Activated CD8-positive, alpha-beta memory T cell treated with anti-CD3 and anti-CD28 coated beads, Interleukin-2, amount 50 U/mL, for 24 hours (primary cell): ENCODE results near the gene EMILIN1.

Experiments used
- DNase-seq: peaks from one replicate; pipeline ENCODE4 v3.0.0-alpha.2; 2020; ENCODE audit errors: extremely low read depth

EMILIN1 gene

DNA sequence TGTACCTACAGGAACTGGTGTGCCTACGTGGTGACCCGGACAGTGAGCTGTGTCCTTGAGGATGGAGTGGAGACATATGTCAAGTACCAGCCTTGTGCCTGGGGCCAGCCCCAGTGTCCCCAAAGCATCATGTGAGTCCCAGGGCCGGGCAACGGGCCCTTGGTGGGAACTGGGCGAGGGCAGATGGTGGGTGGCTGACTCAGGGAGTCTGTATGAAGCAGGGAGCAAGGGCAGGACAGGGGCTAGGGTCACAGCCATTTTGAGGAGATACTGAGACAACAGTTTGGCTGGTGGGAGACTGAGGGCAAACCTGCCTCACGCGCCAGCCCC lies 1.7 kb downstream of the EMILIN1 start:
- no peak for DNase-seq

DNA sequence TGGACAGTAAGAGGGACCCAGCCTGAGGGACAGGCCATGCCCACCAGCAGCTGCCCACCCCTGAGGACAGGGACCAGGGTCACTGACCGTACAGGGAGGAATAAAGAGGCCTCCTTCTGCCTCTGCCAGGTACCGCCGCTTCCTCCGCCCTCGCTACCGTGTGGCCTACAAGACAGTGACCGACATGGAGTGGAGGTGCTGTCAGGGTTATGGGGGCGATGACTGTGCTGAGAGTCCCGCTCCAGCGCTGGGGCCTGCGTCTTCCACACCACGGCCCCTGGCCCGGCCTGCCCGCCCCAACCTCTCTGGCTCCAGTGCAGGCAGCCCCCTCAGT lies 2.2 kb downstream of the EMILIN1 start:
- DNase-seq: no peak

DNA sequence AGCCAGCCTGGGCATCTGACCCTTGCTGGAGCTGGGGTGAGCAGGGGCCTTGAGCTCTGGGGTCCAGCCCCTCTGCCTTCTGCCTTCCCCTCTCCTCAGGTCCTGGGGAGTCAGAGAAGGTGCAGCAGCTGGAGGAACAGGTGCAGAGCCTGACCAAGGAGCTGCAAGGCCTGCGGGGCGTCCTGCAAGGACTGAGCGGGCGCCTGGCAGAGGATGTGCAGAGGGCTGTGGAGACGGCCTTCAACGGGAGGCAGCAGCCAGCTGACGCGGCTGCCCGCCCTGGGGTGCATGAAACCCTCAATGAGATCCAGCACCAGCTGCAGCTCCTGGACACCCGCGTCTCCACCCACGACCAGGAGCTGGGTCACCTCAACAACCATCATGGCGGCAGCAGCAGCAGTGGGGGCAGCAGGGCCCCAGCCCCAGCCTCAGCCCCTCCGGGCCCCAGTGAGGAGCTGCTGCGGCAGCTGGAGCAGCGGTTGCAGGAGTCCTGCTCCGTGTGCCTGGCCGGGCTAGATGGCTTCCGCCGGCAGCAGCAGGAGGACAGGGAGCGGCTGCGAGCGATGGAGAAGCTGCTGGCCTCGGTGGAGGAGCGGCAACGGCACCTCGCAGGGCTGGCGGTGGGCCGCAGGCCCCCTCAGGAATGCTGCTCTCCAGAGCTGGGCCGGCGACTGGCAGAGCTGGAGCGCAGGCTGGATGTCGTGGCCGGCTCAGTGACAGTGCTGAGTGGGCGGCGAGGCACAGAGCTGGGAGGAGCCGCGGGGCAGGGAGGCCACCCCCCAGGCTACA lies 3.8 kb downstream of the EMILIN1 start:
- no peak for DNase-seq

DNA sequence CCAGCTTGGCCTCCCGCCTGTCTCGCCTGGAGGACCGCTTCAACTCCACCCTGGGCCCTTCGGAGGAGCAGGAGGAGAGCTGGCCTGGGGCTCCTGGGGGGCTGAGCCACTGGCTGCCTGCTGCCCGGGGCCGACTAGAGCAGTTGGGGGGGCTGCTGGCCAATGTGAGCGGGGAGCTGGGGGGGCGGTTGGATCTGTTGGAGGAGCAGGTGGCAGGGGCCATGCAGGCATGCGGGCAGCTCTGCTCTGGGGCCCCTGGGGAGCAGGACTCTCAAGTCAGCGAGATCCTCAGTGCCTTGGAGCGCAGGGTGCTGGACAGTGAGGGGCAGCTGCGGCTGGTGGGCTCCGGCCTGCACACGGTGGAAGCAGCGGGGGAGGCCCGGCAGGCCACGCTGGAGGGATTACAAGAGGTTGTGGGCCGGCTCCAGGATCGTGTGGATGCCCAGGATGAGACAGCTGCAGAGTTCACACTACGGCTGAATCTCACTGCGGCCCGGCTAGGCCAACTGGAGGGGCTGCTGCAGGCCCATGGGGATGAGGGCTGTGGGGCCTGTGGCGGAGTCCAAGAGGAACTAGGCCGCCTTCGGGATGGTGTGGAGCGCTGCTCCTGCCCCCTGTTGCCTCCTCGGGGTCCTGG lies 4.5 kb downstream of the EMILIN1 start:
- no peak for DNase-seq

DNA sequence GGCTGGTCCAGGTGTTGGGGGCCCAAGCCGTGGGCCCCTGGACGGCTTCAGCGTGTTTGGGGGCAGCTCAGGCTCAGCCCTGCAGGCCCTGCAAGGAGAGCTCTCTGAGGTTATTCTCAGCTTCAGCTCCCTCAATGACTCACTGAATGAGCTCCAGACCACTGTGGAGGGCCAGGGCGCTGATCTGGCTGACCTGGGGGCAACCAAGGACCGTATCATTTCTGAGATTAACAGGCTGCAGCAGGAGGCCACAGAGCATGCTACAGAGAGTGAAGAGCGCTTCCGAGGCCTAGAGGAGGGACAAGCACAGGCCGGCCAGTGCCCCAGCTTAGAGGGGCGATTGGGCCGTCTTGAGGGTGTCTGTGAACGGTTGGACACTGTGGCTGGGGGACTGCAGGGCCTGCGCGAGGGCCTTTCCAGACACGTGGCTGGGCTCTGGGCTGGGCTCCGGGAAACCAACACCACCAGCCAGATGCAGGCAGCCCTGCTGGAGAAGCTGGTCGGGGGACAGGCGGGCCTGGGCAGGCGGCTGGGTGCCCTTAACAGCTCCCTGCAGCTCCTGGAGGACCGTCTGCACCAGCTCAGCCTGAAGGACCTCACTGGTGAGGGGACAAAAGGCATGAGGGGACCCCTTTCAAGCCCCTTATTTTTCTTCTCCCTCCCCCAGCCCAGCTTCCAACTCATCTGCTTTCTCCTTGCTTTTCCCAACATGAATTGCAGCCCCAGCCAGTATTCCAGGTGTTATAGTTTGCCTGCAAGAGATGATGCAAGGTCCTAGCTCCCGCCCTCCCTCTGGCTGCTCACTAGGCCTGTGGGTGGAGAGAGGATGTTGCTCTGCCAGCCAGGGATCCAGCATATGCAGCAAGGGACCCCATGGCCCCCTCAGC lies 5.2 kb downstream of the EMILIN1 start:
- no peak for DNase-seq

DNA sequence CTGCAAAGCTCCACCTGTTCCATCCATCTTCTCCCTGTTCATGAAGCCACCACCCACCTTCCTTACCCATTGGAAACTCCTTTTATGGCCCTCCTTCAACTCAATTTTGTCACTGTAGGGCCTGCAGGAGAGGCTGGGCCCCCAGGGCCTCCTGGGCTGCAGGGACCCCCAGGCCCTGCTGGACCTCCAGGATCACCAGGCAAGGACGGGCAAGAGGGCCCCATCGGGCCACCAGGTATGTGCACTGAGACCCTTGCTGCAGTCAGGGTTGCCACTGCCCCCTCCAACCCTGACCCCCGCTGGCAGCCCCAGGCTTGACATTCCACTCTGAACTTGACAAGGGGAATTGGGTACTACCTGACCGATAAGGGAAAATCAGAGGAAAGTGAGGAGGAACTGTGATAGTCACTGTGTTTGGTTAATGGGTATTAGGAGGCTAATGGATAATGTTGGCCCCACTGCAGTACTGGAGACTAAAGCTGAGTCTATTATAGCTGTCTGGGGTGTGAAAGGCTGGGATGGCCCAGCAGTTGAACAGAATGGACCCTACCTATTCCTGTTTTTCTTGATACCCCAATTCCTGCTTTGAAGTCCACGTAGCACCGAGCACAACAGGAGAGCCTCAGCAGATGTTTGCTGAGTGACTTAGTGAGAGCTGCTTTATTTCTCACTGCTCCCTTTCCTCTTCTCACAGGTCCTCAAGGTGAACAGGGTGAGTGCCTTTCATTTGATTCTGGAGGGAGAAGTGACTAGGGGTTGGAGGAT lies 6.1 kb downstream of the EMILIN1 start:
- no peak for DNase-seq

DNA sequence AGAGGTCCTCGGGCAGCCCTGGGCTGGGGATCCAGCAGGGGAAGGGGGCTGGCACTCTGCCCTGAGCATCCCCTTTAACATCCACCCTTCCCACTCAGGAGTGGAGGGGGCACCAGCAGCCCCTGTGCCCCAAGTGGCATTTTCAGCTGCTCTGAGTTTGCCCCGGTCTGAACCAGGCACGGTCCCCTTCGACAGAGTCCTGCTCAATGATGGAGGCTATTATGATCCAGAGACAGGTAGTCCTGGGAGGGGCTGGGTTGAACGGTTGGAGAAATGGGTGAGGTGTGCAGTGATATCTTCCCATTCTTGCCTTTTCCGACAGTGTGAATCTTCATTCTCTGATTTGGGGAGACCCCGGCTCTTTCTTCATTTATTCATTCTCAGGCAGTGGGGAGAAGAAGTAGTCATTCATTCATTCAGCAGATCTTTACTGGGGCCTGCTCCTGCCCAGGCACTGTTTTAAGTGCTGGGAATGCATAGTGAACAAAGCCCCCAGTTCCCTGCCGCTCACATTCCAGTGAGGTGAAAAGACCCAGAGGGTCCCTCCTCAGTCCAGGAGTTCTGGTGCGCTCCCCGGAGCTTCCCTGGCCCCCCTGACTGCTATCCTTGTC lies 6.8 kb downstream of the EMILIN1 start:
- DNase-seq: no peak

DNA sequence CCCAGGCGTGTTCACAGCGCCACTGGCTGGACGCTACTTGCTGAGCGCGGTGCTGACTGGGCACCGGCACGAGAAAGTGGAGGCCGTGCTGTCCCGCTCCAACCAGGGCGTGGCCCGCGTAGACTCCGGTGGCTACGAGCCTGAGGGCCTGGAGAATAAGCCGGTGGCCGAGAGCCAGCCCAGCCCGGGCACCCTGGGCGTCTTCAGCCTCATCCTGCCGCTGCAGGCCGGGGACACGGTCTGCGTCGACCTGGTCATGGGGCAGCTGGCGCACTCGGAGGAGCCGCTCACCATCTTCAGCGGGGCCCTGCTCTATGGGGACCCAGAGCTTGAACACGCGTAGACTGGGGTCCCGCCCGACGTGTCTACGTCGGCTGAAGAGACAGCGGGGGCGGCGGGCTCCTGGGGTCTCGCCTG lies 7.3 kb downstream of the EMILIN1 start:
- no peak for DNase-seq

DNA sequence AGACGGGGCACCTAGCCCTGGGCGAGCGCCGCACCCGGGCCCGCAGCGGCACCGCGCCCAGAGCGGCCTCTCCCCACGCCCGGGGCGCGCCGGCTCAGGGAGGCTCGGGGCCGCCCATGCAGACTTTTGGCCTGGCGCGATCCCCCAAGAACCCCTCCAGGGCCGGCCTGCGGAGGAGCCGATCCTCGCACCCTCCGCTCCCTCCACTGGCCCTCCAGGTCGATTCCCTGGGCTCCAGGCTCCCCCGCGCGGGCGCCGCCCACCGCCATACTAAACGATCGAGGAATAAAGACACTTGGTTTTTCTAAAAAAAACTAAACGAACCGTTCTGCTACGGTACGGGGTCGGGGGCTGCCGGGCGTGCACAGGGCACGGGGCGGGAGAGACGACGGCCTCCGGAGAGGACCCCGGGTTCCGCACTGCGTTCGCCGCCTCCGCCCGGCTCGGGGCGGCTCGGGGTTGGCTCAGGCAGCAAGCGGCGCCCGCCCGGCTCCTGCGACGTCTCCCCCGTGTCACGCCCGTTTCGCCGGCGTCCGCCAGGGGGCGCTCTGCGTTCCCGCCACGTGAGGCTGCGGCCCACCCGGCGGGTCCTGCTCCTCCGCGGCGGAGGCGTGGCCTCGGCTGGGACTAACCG lies 7.8 kb downstream of the EMILIN1 start:
- DNase-seq: peak; percentile 89

DNA sequence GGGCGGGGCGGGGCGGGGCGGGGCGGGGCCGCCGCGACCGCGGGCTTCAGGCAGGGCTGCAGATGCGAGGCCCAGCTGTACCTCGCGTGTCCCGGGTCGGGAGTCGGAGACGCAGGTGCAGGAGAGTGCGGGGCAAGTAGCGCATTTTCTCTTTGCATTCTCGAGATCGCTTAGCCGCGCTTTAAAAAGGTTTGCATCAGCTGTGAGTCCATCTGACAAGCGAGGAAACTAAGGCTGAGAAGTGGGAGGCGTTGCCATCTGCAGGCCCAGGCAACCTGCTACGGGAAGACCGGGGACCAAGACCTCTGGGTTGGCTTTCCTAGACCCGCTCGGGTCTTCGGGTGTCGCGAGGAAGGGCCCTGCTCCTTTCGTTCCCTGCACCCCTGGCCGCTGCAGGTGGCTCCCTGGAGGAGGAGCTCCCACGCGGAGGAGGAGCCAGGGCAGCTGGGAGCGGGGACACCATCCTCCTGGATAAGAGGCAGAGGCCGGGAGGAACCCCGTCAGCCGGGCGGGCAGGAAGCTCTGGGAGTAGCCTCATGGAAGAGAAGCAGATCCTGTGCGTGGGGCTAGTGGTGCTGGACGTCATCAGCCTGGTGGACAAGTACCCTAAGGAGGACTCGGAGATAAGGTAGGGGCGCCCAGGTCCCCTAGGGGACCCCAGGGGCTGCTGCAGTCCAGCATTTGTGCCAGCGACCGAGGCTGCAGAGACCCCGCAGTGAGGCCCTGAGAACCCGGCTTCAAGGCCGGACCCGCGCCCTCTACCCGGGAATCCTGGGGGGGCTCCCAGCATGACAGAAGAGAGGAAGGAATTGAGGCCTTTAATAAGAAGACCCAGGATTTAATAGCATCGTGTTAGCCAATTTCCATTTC lies 8.5 kb downstream of the EMILIN1 start, which contains the start of gene KHK:
Gene KHK, plus strand, starts transcription at position 49 of the 870 bp plus-strand sequence. Its CDS starts 488 bp downstream, at position 537.
- DNase-seq: no peak

DNA sequence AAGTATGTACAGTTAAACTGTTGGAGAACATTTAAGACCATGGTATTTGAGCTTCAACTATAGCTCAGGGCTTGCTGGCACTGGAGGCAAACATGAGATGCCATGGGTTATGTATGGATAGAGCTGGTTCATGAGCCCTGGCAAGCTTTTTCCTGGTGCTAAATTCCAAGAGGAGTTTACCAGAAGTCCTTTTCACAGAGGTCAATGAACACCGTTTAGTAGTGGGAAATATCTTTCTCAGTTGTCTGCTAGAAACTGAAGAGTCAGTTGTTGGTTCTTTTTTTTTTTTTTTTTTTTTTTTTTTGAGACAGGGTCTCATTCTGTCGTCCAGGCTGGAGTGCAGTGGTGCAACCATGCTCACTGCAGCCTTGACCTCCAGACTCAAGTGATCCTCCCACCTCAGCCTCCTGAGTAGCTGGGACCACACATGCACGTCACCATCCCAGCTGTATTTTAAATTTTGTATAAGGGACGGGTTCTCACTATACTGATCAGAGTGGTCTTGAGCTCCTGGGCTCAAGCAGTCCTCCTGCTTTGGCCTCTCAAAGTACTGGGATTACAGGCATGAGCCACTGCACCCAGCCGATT lies 9.5 kb downstream of the EMILIN1 start:
- no peak for DNase-seq

DNA sequence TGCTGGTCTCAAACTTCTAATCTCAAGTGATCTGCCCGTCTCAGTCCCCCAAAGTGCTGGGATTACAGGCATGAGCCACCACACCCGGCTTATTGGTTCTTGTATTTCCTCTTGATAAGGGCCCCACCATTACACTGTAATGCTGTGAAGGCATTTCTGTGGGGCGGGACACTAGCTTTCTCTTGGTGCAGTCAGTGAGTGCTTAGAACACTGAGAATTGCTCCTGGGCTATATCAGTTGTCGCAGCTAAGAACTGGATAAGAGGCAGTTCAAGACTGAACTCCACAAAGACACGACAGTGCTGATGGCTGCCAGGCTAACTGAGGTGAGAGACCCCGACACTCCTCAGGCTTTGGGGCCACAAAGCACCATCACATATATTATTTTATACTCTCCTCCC lies 10.2 kb downstream of the EMILIN1 start:
- no peak for DNase-seq

DNA sequence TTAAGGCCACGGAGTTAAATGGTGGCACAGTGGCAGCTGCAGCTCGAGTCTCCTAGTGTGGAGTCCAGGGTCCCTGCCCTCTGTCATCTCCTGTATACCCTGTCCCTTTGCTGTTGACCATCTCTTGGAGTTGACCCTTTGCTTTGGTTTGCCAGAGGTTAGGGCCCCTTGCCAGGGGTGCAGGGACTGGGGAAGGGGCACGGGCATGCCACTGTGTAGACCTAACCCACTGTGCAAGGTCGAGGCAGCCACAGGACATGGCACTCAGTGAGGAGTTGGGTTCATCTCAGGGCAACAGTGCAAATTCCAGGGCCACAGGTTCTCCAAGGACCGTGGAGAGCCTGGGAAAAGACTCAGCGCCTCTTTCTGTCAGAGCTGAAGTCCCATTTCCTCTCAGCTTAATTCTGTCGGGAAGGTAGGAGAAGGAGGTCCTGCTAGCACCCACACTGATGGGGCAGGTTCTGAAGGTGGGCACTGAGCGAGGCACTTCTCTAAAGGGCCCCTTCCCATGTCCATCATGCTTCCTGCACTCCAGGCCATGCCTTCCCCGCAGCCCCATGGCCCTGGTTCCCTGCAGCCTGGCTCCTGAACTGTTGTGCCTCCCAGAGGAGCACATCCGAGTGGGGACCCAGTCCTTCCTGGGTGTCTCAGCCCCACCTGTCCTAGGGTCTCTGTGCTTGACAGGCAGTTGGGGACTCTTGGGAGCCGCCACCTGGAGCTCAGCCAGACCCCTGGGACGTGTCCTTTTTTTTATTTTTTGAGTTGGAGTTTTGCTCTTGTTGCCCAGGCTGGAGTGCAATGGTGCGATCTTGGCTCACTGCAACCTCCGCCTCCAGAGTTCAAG lies 10.9 kb downstream of the EMILIN1 start:
- no peak for DNase-seq

DNA sequence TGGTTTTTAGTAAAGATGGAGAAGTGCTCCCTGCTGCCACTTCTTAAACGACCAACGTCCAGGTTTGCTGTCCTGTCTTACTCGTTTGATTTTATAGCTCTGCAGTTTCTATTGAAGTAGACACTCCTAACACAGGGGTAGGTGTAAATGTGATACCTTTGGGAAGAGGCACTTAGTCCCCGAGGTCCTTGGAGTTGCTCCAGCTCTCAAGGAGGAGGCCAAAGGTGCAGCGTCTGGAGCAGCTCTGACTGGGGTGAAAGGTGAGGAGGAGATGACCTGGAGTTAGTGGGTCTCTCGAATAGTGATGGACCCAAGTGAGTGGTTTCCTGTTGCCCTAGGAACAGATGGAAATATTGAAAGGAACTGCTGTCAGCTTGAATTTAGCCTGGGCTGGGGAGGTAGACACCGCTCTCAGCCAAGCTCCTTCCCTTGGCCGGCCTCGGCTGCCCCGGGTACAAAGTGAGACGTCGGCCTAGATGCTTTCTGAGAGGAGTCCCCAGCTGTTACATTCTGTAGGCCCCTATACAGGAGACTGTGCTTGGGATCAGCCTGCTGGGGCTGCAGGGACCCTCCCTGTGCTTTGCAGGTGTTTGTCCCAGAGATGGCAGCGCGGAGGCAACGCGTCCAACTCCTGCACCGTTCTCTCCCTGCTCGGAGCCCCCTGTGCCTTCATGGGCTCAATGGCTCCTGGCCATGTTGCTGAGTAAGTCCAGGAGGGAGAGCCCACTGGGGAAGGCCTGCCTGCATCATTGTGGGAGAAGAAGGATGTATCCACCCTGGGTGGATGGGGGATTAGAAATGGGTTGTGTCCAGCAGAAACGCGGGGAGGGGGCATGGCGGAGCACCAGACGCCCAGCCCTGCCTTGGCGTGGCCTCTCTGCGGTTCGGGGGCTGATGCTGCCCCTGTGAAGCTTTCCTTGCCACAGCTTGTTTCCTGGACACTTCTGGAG lies 13.6 kb downstream of the EMILIN1 start:
- no peak for DNase-seq

DNA sequence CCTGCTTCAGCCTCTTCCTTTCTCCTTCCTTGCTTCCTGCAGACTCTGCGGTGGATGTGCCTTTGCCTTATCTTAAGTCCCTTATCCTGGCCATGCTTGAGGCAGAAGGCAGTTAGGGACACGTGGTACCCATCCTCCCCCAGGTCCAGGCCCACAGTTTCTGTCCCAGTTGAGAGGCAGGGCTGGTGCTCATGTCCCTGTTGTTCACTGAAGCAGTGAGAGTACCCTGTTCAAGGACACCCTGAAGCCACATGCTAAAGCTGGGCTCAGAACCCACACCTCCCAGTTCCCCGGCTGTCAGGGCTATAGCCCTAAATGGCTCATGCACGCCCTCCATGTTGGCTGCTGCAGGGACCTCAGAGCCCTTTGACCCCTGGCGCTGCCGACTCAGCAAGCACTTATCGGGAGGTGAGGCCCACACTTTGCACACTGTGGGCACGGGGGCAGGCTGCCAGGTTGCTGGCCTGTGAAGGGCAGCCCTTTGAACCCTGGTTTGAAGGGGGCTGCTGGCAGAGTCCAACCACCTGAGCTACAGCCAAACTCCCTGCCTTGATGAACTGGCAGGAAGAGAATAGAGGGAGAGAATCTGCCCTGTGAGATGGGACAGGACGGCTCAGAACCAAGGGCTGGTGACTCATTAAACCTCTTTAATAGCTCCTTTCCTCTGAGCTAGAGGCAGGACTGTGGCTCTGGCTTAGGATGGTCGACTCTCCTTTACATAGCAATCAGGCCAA lies 14.4 kb downstream of the EMILIN1 start:
- DNase-seq: no peak

DNA sequence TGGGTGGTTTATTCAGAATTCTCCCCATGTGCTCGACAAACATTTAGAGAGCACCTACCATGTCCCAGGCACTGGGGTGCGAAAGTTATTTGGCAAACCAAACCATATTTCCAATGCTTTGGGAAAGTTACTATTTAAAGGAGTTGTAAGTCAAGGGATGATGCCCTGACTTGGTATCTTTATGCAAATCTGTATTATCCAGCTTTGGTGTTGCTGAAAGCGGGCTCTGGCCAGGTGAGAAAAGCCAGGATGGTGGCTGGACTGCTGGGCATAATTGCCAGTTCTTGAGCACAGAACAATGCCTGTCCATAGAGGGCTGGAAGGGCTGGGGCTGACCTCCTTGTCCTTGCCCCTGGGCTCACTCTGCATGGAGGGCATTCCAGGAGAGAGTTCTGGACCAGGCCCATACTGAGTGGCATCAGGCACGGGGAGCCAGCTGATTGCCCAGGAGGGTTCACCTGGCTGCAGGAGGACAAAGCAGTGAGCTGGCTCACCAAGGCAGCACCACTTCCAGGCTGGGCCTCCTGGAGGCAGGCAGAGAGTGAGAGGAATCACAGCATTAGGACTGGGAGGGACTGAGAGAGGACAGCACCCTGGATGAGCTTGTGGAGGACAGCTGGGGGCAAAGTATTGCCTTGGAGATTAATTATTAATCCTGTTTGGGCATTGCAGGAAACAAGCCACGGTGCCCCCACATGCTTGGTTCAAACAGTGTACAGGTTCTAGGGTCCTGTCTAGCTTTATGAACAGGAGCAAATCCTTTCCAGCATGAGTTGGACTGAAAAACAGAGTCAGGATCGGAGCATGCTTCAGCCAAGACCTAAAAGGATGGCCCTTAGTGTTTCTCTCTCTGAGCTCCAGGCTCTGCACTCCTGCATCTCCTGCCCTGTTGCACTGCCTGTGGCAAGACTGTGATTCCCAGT lies 15.3 kb downstream of the EMILIN1 start:
- DNase-seq: no peak
